WTC11 (cell line): ENCODE results near the gene MICAL3. TPM values are rescaled to one million over a fixed set of nuclear protein-coding genes. Genes with fewer than 3 reads are reported as not detected.
"Not testable (repeated sequence)": the region's sequence is repeated elsewhere in the genome, so short reads cannot be mapped to it uniquely, and the experiment has no call there.

Source experiments
- ATAC-seq: fragments of 200-7000 bp; cut with Tn5 transposase; 2 replicates; pipeline ENCODE4 v1.10.0; 2021; ENCODE audit warnings: mild to moderate bottlenecking, moderate library complexity
- CTCF ChIA-PET: fragments of 300-600 bp; sonication (Branson Sonifier 250); formaldehyde crosslinking; loops from one replicate; lab custom pipeline; 2021; ENCODE audit warnings: antibody characterized with exemption; lab: Charles Lee
- POLR2A ChIA-PET: fragments of 350-600 bp; sonication (Branson Sonifier 250); formaldehyde crosslinking; loops from one replicate; lab custom pipeline; 2021; ENCODE audit warnings: antibody characterized with exemption; lab: Charles Lee
- DNase-seq: peaks from one replicate; pipeline ENCODE4 v3.0.0; 2021; ENCODE audit warnings: low spot score
- H3K27ac Mint-ChIP-seq: 2 replicates; pipeline ENCODE4 v1.8.0; 2021; ENCODE audit warnings: mixed read lengths
- H3K27me3 Mint-ChIP-seq: 2 replicates; pipeline ENCODE4 v1.8.0; 2021; ENCODE audit warnings: low read depth, mild to moderate bottlenecking, moderate library complexity, mixed read lengths
- H3K36me3 Mint-ChIP-seq: 2 replicates; pipeline ENCODE4 v1.8.0; 2021; ENCODE audit warnings: mixed read lengths
- H3K4me1 Mint-ChIP-seq: 2 replicates; pipeline ENCODE4 v1.8.0; 2022; ENCODE audit warnings: mixed read lengths
- H3K4me3 Mint-ChIP-seq: 2 replicates; pipeline ENCODE4 v1.8.0; 2021; ENCODE audit warnings: mild to moderate bottlenecking, moderate library complexity, mixed read lengths
- H3K9me3 Mint-ChIP-seq: 2 replicates; pipeline ENCODE4 v1.8.0; 2021; ENCODE audit warnings: mixed read lengths
- EMX1 ChIP-seq: fragments of 250-450 bp; sonication (Bioruptor Pico); IDR thresholded peaks from 2 replicates; pipeline ENCODE4 v1.8.0; 2021; ENCODE audit warnings: mild to moderate bottlenecking
- HMGA2 ChIP-seq: fragments of 250-450 bp; sonication (Bioruptor Pico); IDR thresholded peaks from 2 replicates; pipeline ENCODE4 v1.4.0; 2021; ENCODE audit warnings: mild to moderate bottlenecking, moderate library complexity
- IRF2 ChIP-seq: sonication (generic); formaldehyde crosslinking; IDR thresholded peaks from 2 replicates; pipeline ENCODE4 v1.8.0; 2022; ENCODE audit warnings: low read depth, missing genetic modification reagents, borderline replicate concordance
- JAZF1 ChIP-seq: fragments of 250-450 bp; sonication (Bioruptor Pico); IDR thresholded peaks from 2 replicates; pipeline ENCODE4 v1.9.0; 2021; ENCODE audit warnings: moderate library complexity, mild to moderate bottlenecking, inconsistent platforms
- MAX ChIP-seq: sonication (generic); formaldehyde crosslinking; IDR thresholded peaks from 2 replicates; pipeline ENCODE4 v1.8.0; 2022; ENCODE audit warnings: mild to moderate bottlenecking, missing genetic modification reagents
- NFYB ChIP-seq: sonication (generic); formaldehyde crosslinking; conservative IDR thresholded peaks from 2 replicates; pipeline ENCODE4 v1.8.0; 2022; ENCODE audit warnings: low read depth, missing genetic modification reagents
- NR2C2 ChIP-seq: sonication (generic); formaldehyde crosslinking; IDR thresholded peaks from 2 replicates; pipeline ENCODE4 v1.8.0; 2022; ENCODE audit warnings: mild to moderate bottlenecking, missing genetic modification reagents
- RORB ChIP-seq: fragments of 250-450 bp; sonication (Bioruptor Pico); IDR thresholded peaks from 2 replicates; pipeline ENCODE4 v1.9.0; 2021; ENCODE audit warnings: mild to moderate bottlenecking
- TEAD4 ChIP-seq: sonication (generic); formaldehyde crosslinking; IDR thresholded peaks from 2 replicates; pipeline ENCODE4 v1.8.0; 2022; ENCODE audit warnings: mild to moderate bottlenecking, missing genetic modification reagents
- USF1 ChIP-seq: sonication (generic); formaldehyde crosslinking; IDR thresholded peaks from 2 replicates; pipeline ENCODE4 v1.8.0; 2022; ENCODE audit warnings: mild to moderate bottlenecking, missing genetic modification reagents
- ZNF121 ChIP-seq: sonication (generic); formaldehyde crosslinking; IDR thresholded peaks from 2 replicates; pipeline ENCODE4 v1.8.0; 2023; ENCODE audit warnings: missing genetic modification reagents
- ZNF219 ChIP-seq: sonication (generic); formaldehyde crosslinking; IDR thresholded peaks from 2 replicates; pipeline ENCODE4 v1.8.0; 2023; ENCODE audit warnings: missing genetic modification reagents, mild to moderate bottlenecking, borderline replicate concordance
- ZNF396 ChIP-seq: fragments of 250-450 bp; sonication (Bioruptor Pico); IDR thresholded peaks from 2 replicates; pipeline ENCODE4 v1.8.0; 2021; ENCODE audit warnings: mild to moderate bottlenecking, moderate library complexity, borderline replicate concordance
- ZNF416 ChIP-seq: fragments of 250-450 bp; sonication (Bioruptor Pico); IDR thresholded peaks from 2 replicates; pipeline ENCODE4 v1.9.0; 2021; ENCODE audit warnings: mild to moderate bottlenecking, inconsistent platforms
- total RNA-seq: library from RNA; stranded (reverse); gene quantifications from 3 replicates; pipeline ENCODE4 v1.2.3, GENCODE V29; 2021
- TF ChIP-seq, protein P1 (sequence below): sonication (generic); formaldehyde crosslinking; IDR thresholded peaks from 2 replicates; pipeline ENCODE4 v1.8.1; 2023; ENCODE audit warnings: mild to moderate bottlenecking, moderate library complexity, missing genetic modification reagents
- TF ChIP-seq, protein P2 (sequence below): sonication (generic); formaldehyde crosslinking; IDR thresholded peaks from 2 replicates; pipeline ENCODE4 v1.8.0; 2022; ENCODE audit warnings: mild to moderate bottlenecking, missing genetic modification reagents
- TF ChIP-seq, protein P3 (sequence below): sonication (generic); formaldehyde crosslinking; IDR thresholded peaks from 2 replicates; pipeline ENCODE4 v1.8.0; 2023; ENCODE audit warnings: missing genetic modification reagents, mild to moderate bottlenecking, borderline replicate concordance
- TF ChIP-seq, protein P4 (sequence below): fragments of 250-450 bp; sonication (Bioruptor Pico); IDR thresholded peaks from 2 replicates; pipeline ENCODE4 v1.9.0; 2021; ENCODE audit warnings: mild to moderate bottlenecking

MICAL3 gene
- total RNA-seq, 1 experiment from 2014 or later = 41.2 TPM

DNA sequence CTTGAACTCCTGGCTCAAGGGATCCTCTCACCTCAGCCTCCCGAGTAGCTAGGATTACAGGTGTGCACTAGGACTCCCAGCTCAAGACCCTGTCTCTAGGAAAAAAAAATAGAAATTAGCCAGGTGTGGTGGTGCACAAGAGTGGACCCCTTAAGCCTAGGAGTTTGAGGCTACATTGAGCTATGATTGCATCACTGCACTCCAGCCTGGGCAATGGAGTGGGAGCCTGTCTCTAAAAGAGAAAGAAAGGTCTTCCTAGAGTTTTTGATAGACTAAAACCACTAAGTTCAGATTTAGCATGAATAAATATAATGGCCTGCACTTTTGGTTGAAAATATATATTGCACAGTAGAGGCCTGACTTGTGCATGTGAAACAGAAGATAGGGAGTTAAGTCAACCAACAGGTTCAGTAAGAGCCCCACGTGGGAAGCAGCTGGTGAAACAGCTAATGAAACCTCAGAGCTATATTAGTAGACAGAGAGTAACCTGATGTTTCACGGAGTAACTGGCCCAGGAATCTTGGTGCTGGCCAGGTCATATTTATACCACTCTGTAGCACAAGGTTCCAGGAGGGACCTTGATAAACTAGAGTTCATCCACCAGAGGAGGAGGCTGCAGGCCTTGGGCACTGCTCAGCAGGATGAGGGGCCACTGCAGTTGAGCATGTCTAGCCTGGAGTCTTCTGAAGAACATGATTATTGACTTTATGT, 4.6 kb upstream of the MICAL3 start:
- ATAC-seq (no peak), DNase-seq (no peak)
- TF ChIP-seq EMX1 (CRISPR knock-in tag) (no peak), MAX (CRISPR knock-in tag) (no peak), ZNF219 (CRISPR knock-in tag) (no peak), NFYB (CRISPR knock-in tag) (no peak), ZNF121 (CRISPR knock-in tag) (no peak), IRF2 (CRISPR knock-in tag) (no peak), ZNF416 (CRISPR knock-in tag) (no peak), ZNF396 (CRISPR knock-in tag) (no peak)
- TF ChIP-seq, protein P1, sequence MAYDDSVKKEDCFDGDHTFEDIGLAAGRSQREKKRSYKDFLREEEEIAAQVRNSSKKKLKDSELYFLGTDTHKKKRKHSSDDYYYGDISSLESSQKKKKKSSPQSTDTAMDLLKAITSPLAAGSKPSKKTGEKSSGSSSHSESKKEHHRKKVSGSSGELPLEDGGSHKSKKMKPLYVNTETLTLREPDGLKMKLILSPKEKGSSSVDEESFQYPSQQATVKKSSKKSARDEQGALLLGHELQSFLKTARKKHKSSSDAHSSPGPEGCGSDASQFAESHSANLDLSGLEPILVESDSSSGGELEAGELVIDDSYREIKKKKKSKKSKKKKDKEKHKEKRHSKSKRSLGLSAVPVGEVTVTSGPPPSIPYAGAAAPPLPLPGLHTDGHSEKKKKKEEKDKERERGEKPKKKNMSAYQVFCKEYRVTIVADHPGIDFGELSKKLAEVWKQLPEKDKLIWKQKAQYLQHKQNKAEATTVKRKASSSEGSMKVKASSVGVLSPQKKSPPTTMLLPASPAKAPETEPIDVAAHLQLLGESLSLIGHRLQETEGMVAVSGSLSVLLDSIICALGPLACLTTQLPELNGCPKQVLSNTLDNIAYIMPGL = no peak
- TF ChIP-seq, protein P2, sequence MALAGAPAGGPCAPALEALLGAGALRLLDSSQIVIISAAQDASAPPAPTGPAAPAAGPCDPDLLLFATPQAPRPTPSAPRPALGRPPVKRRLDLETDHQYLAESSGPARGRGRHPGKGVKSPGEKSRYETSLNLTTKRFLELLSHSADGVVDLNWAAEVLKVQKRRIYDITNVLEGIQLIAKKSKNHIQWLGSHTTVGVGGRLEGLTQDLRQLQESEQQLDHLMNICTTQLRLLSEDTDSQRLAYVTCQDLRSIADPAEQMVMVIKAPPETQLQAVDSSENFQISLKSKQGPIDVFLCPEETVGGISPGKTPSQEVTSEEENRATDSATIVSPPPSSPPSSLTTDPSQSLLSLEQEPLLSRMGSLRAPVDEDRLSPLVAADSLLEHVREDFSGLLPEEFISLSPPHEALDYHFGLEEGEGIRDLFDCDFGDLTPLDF (CRISPR knock-in tag) = no peak
- CTCF ChIA-PET = interaction anchor here (0.6 to 1.4 kb wide), 4 partner anchors 10 to 37 kb away, joined by 3 to 4 read pairs (median 3); no protein-coding TSS in a partner anchor
- H3K4me1 Mint-ChIP-seq = peaks cover 7% of the 10 kb centered on the region
- H3K36me3 Mint-ChIP-seq = no peaks in the 10 kb centered on the region
- H3K27me3 Mint-ChIP-seq = peaks cover 44% of the 10 kb centered on the region
- H3K27ac Mint-ChIP-seq = no peak overlapping the region
- H3K9me3 Mint-ChIP-seq = no peaks in the 10 kb centered on the region
- no peak overlapping the region for H3K4me3 Mint-ChIP-seq
- POLR2A ChIA-PET = no interaction called here

DNA sequence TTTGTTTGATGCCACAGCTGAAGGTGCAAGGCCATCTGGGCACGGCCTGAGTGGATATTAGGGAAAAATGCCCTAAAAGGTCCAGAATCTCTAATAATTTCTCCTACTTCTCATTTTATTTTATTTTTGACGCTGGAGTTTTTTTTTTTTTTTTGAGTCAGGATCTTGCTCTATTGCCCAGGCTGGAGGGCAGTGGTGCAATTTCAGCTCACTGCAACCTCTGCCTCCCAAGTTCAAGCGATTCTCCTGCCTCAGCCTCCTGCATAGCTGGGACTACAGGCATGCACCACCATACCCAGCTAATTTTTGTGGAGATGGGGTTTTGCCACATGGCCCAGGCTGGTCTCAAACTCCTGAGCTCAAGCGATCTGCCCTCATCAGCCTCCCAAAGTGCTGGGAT, 1.5 kb upstream of the MICAL3 start:
- CTCF ChIA-PET = interaction anchor here (0.7 to 1.3 kb wide), 6 partner anchors 36 to 238 kb away, joined by 3 to 5 read pairs (median 3); no protein-coding TSS in a partner anchor
- H3K36me3 Mint-ChIP-seq, DNase-seq, H3K27ac Mint-ChIP-seq, H3K4me3 Mint-ChIP-seq, ATAC-seq, H3K9me3 Mint-ChIP-seq, POLR2A ChIA-PET: not testable (repeated sequence)
- Mint-ChIP-seq H3K4me1 (peaks cover 16% of the 10 kb centered on the region), H3K27me3 (peaks cover 71% of the 10 kb centered on the region)

DNA sequence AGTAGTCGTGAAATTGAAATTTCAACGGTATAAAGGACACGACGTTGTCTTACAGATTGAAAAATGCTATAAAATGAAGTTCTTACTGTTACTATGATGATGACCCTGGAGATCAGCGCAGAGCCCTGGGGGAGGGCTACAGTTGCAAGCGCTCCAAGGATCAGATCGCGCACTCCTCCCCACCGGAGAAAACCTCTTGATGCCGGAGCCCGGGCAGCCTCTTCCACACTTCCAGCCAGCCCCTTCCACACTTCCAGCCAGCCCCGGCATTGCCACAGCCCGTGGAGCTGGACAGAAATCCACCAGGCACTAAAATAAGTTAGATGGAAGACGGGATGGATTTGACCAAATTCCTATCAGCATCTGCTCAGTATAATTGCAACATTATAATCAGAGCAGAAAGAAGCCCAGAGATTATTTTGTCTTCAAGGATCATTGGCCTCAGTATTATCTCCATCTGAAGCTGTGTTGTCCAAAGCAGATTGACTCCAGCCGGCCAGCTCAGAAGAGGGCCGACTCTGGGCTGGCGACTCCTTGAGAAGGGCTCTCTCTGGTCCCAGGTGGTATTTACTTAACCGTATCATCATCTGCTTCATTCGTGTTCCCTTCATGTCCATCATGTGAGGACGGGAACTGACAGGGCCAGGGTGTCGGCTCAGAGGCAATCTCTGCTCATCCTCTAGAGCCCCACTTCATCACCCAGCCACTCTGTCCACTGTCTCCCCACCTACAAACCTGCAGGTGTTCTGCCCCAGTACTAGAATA, 777 bp upstream of the MICAL3 start:
- ATAC-seq (no peak), DNase-seq (no peak)
- Mint-ChIP-seq H3K4me1 (peaks cover 16% of the 10 kb centered on the region), H3K27ac (no peak overlapping the region), H3K27me3 (peaks cover 73% of the 10 kb centered on the region), H3K4me3 (peak overlapping the region; percentile 90), H3K9me3 (no peaks in the 10 kb centered on the region), H3K36me3 (no peaks in the 10 kb centered on the region)
- CTCF ChIA-PET = interaction anchor here (0.8 to 1.3 kb wide), 4 partner anchors 51 to 237 kb away, joined by 3 to 5 read pairs (median 4); no protein-coding TSS in a partner anchor
- POLR2A ChIA-PET = no interaction called here
- TF ChIP-seq RORB (no peak), USF1 (no peak), HMGA2 (CRISPR knock-in tag) (no peak), JAZF1 (CRISPR knock-in tag) (no peak), TEAD4 (CRISPR knock-in tag) (no peak), MAX (CRISPR knock-in tag) (no peak), NR2C2 (no peak), ZNF396 (CRISPR knock-in tag) (no peak)
- TF ChIP-seq, protein P3, sequence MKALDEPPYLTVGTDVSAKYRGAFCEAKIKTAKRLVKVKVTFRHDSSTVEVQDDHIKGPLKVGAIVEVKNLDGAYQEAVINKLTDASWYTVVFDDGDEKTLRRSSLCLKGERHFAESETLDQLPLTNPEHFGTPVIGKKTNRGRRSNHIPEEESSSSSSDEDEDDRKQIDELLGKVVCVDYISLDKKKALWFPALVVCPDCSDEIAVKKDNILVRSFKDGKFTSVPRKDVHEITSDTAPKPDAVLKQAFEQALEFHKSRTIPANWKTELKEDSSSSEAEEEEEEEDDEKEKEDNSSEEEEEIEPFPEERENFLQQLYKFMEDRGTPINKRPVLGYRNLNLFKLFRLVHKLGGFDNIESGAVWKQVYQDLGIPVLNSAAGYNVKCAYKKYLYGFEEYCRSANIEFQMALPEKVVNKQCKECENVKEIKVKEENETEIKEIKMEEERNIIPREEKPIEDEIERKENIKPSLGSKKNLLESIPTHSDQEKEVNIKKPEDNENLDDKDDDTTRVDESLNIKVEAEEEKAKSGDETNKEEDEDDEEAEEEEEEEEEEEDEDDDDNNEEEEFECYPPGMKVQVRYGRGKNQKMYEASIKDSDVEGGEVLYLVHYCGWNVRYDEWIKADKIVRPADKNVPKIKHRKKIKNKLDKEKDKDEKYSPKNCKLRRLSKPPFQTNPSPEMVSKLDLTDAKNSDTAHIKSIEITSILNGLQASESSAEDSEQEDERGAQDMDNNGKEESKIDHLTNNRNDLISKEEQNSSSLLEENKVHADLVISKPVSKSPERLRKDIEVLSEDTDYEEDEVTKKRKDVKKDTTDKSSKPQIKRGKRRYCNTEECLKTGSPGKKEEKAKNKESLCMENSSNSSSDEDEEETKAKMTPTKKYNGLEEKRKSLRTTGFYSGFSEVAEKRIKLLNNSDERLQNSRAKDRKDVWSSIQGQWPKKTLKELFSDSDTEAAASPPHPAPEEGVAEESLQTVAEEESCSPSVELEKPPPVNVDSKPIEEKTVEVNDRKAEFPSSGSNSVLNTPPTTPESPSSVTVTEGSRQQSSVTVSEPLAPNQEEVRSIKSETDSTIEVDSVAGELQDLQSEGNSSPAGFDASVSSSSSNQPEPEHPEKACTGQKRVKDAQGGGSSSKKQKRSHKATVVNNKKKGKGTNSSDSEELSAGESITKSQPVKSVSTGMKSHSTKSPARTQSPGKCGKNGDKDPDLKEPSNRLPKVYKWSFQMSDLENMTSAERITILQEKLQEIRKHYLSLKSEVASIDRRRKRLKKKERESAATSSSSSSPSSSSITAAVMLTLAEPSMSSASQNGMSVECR (CRISPR knock-in tag) = no peak
- TF ChIP-seq, protein P4, sequence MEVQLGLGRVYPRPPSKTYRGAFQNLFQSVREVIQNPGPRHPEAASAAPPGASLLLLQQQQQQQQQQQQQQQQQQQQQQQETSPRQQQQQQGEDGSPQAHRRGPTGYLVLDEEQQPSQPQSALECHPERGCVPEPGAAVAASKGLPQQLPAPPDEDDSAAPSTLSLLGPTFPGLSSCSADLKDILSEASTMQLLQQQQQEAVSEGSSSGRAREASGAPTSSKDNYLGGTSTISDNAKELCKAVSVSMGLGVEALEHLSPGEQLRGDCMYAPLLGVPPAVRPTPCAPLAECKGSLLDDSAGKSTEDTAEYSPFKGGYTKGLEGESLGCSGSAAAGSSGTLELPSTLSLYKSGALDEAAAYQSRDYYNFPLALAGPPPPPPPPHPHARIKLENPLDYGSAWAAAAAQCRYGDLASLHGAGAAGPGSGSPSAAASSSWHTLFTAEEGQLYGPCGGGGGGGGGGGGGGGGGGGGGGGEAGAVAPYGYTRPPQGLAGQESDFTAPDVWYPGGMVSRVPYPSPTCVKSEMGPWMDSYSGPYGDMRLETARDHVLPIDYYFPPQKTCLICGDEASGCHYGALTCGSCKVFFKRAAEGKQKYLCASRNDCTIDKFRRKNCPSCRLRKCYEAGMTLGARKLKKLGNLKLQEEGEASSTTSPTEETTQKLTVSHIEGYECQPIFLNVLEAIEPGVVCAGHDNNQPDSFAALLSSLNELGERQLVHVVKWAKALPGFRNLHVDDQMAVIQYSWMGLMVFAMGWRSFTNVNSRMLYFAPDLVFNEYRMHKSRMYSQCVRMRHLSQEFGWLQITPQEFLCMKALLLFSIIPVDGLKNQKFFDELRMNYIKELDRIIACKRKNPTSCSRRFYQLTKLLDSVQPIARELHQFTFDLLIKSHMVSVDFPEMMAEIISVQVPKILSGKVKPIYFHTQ (CRISPR knock-in tag) = no peak
